Heart left ventricle (tissue), 16 donors: ENCODE measurements around the gene ERLIN1. TPM values are rescaled to one million over a fixed set of nuclear protein-coding genes. Genes with fewer than 3 reads are reported as not detected.

Experiments
- ATAC-seq, 4 donors: fragments of 200-7000 bp; cut with Tn5 transposase; one replicate each; pipeline ENCODE4 v1.9.1; 2020 to 2022; ENCODE audit warnings: moderate library complexity in 4 of 4, mild to moderate bottlenecking in 3 of 4, moderate number of reproducible peaks in 1 of 4
- DNase-seq, 5 donors: peaks; one replicate each; pipeline ENCODE4 v3.0.0-alpha.2; 2020
- H3K27ac ChIP-seq, 12 donors: fragments of 200-600 bp; sonication (generic) in 4 of 12; one replicate each; pipeline versions ENCODE4 v1.5.0 to v1.8.0; 2016 to 2022; ENCODE audit warnings: mild to moderate bottlenecking in 2 of 12
- H3K27me3 ChIP-seq, 9 donors: fragments of 200-600 bp; sonication (generic) in 2 of 9; one replicate each; pipeline versions ENCODE4 v1.5.1 to v1.8.0; 2016 to 2022; ENCODE audit warnings: mild to moderate bottlenecking in 3 of 9
- H3K36me3 ChIP-seq, 9 donors: fragments of 200-600 bp; sonication (generic) in 2 of 9; one replicate each; pipeline versions ENCODE4 v1.5.0 to v1.8.0; 2018 to 2022; ENCODE audit warnings: mild to moderate bottlenecking in 2 of 9
- H3K4me1 ChIP-seq, 12 donors: fragments of 200-600 bp; sonication (generic) in 4 of 12; one replicate each; pipeline versions ENCODE4 v1.5.0 to v1.8.0; 2016 to 2022; ENCODE audit warnings: mild to moderate bottlenecking in 3 of 12
- H3K4me3 ChIP-seq, 12 donors: fragments of 200-600 bp; sonication (generic) in 4 of 12; one replicate each; pipeline versions ENCODE4 v1.5.0 to v1.8.0; 2017 to 2022; ENCODE audit warnings: mild to moderate bottlenecking in 9 of 12, moderate library complexity in 4 of 12
- H3K9me3 ChIP-seq, 12 donors: fragments of 200-600 bp; sonication (generic) in 4 of 12; one replicate each; pipeline versions ENCODE4 v1.5.0 to v1.8.0; 2016 to 2022; ENCODE audit warnings: mild to moderate bottlenecking in 1 of 12
- CTCF ChIP-seq, 12 donors: fragments of 200-600 bp; sonication (generic) in 4 of 12; IDR thresholded peaks; one replicate each; pipeline versions ENCODE4 v1.5.0 to v1.8.0; 2018 to 2022; ENCODE audit warnings: antibody characterized with exemption in 12 of 12, mild to moderate bottlenecking in 5 of 12
- POLR2A ChIP-seq, 2 donors: fragments of 450-650 bp; IDR thresholded peaks; one replicate each; pipeline ENCODE4 v1.6.1; 2017; ENCODE audit warnings: antibody characterized with exemption in 2 of 2, mild to moderate bottlenecking in 2 of 2, moderate library complexity in 2 of 2
- WGBS, 4 donors: extraction: QIAGEN DNeasy Blood & Tissue Kit in 2 of 4; methylation state at CpG; one replicate each; pipeline versions ENCODE4 v1.1.5 to v1.1.7; 2013 to 2018; 5-methylcytosine and 5-hydroxymethylcytosine counted together
- intact Hi-C, 10 donors: fragments of 100-400 bp; cut with DNase I; formaldehyde crosslinking; loops; one replicate each; pipeline versions ENCODE4 v1.11.1 to v1.14.2; 2022
- long read RNA-seq, 3 donors: library from polyadenylated mRNA; unstranded; transcript quantifications; one replicate each; pipeline ENCODE4 v2.0.0, GENCODE V29; 2020 to 2021
- polyA plus RNA-seq, 2 donors: library from polyadenylated mRNA; stranded (reverse); fragments of 200-250 nt; gene quantifications; one replicate each; pipeline ENCODE4 v1.2.3, GENCODE V29; 2013
- total RNA-seq, 9 donors: library from RNA; depleted of rRNA in 2 of 9; stranded (reverse); fragments of >200 nt in 2 of 9; fragmentation: NEBNext Ultra II Directional in 3 of 9; extraction: Animal tissue kit (Norgen Biotek cat#: 25700) in 3 of 9; gene quantifications; one replicate each; pipeline versions ENCODE4 v1.1.0 to v1.2.4, GENCODE V29; 2016 to 2023
- donor health status: ischemic (EF 13 %, LVEDD 7.1; RV severe dilation, severe dysfunction).
- donor health status: healthy with polysubstance abuse.
- donor health status: DM: no; HTN: yes; CAD: no.
- donor health status: DM: no; HTN: no; CAD: no.
- donor health status: ischemic (EF 25% LVEDD 6.9; RV normal size, moderate dysfunction).
- donor health status: ischemic (EF 25% LVEDD 5.7; RV mildly dilated, moderate dysfunction).
- donor health status: healthy.
- donor health status: DM: yes; HTN: yes; CAD: no.
- donor health status: ischemic (EF 35%, LVEDD 5.7; RV mildly dilated, moderate dysfunction).
- donor health status: nonischemic (EF 11% LVEDD 7.7; RV severe dilation, severe dysfunction).
- donor health status: DM: yes; HTN: yes; CAD: no.
- donor health status: PGD.
- donor health status: ischemic (EF 29% LVEDD 5.4; RV normal size, mild dysfunction).
- donor health status: nonischemic (EF 23%, LVEDD 6.1; RV moderate dilation, normal function).

Gene ERLIN1
- total RNA-seq (10 to 100 TPM in 2 of 9 donors, 1 to 10 TPM in 7; 4.3 to 16.5 (median 7.0) TPM), polyA plus RNA-seq (10 to 100 TPM in 1 of 2 donors, 1 to 10 TPM in 1; 1.9 to 13.7 TPM)
- long read RNA-seq, donor 1, transcript ERLIN1-202 (12 exons, 1,453 nt): major isoform, 6 of 13 reads
- long read RNA-seq, donor 1, partial matches to known transcripts: 4 of 13 reads
- long read RNA-seq, donor 1, other reads (novel, unspliced or antisense): 3 of 13 reads
- long read RNA-seq, donor 2, transcript ERLIN1-202 (12 exons, 1,453 nt): major isoform, 12 of 25 reads
- long read RNA-seq, donor 2, partial matches to known transcripts: 3 of 25 reads
- long read RNA-seq, donor 2, other reads (novel, unspliced or antisense): 10 of 25 reads
- long read RNA-seq, donor 3, full-length matches to known transcripts: 10 of 15 reads
- long read RNA-seq, donor 3, partial matches to known transcripts: 1 of 15 reads
- long read RNA-seq, donor 3, other reads (novel, unspliced or antisense): 4 of 15 reads

DNA sequence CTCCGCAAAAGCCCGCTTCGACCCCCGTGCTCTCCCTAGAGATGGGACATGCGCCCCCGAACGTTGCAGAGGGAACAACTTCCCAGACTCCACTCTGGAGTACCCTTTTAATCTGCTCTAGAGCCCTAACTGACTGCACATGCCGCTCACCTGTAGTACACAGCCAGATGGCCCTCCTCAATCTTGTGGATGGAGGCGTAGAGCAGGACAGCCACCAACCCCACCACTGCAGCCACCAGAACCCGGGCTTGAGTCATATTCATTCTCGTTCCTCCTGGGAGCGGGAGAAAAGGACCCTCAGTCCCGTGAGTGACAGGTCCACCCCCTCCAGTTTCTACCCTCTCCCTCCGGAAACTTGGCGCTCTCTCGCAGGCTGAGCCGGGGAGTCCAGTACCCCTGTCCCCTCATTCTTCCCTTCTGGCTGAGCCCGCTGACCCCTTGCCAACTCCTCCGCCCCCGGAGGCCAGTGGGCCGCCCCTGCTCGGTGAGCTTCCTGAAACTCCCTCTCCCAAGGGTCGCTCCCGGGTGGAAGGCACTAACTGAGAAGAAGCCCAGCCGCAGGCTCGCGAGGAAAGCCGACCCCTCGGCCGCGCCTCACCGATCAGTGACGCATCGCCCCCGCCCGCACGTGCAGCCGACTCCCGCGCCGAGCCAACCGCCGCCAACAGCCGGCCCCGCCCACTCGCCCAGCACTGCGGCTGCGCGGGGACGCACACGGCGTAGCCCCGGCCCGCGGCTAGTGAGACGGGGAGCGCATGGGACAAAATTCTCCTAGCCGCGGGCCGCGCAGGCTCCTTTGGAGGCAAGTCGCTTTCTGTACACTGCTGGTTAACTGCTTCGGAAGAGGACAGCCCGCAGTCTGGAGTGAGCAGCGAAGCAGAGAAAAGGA is at the start of gene ERLIN1:
TSS of gene ERLIN1 (minus strand) at position 666 of the 889 bp plus-strand sequence. CDS start at position 263, 403 bp downstream.
- peak within 1 kb of the TSS; percentile 64 to 92 (median 82) for H3K27ac ChIP-seq
- peak within 1 kb of the TSS; percentile 65 to 92 (median 87) for H3K4me3 ChIP-seq
- no peaks in the 10 kb centered on the region for H3K9me3 ChIP-seq
- H3K27me3 ChIP-seq: no peaks in the 10 kb centered on the region
- H3K36me3 ChIP-seq: peaks cover 0 to 60% (median 37%) of the 10 kb centered on the region in 9 donors
- peak in 1 of 2 donors; percentile 71 for TF ChIP-seq POLR2A (IDR thresholded peaks at IDR 0.05)
- TF ChIP-seq CTCF (IDR thresholded peaks at IDR 0.05): no peak
- DNase-seq (peak; percentile 93 to 96 (median 94)), ATAC-seq (peak; percentile 98 to 99 (median 98))
- intact Hi-C loops: loop anchor here in 4 of 10 donors (2.0 to 10.0 kb wide), 5 partner anchors 42 to 341 kb away; partner anchors contain the start of genes CHUK (in 3 of the 4) and CWF19L1 (in 1 of the 4)
- WGBS, 4 donors: 0 to 1% (median 0%) methylated on average over 23 to 65 of the region's 65 CpGs
- H3K4me1 ChIP-seq: peaks cover 6 to 43% (median 20%) of the 10 kb centered on the region in 12 donors

GRCh38 chr10:100232101-100232500 is 46.3 kb upstream of the ERLIN1 start:
- H3K36me3 ChIP-seq: peaks cover 0 to 59% (median 52%) of the 10 kb centered on the region in 9 donors
- intact Hi-C loops: loop anchor here in 2 of 10 donors (10.0 kb wide), 1 partner anchor 387 kb away; no protein-coding TSS in a partner anchor
- no peak overlapping the region for H3K4me3 ChIP-seq
- WGBS, 4 donors: 74 to 89% (median 86%) methylated on average over 2 of the region's 2 CpGs
- DNase-seq: no peak
- no peak overlapping the region for H3K27ac ChIP-seq
- H3K4me1 ChIP-seq: peaks cover 0 to 22% (median 9%) of the 10 kb centered on the region in 12 donors
- no peaks in the 10 kb centered on the region for H3K9me3 ChIP-seq
- TF ChIP-seq CTCF (IDR thresholded peaks at IDR 0.05) (no peak), POLR2A (IDR thresholded peaks at IDR 0.05) (no peak)
- H3K27me3 ChIP-seq: no peaks in the 10 kb centered on the region
- no peak for ATAC-seq

- WGBS, 4 donors: 61 to 65% (median 63%) methylated on average over 21 of the region's 21 CpGs
- Histone ChIP-seq H3K36me3 (peaks cover 0 to 51% (median 41%) of the 10 kb centered on the region in 9 donors), H3K27me3 (no peaks in the 10 kb centered on the region), H3K9me3 (no peaks in the 10 kb centered on the region), H3K4me3 (peak overlapping the region; percentile 64 to 98 (median 87)), H3K4me1 (peaks cover 0 to 22% (median 9%) of the 10 kb centered on the region in 12 donors), H3K27ac (peak overlapping the region; percentile 10 to 84 (median 79))
- TF ChIP-seq POLR2A (IDR thresholded peaks at IDR 0.05): peak in 1 of 2 donors; percentile 30
- TF ChIP-seq CTCF (IDR thresholded peaks at IDR 0.05): no peak
- ATAC-seq (no peak), DNase-seq (no peak)
- intact Hi-C loops: loop anchor here in 4 of 10 donors (2.0 to 10.0 kb wide), 3 partner anchors 43 to 385 kb away; partner anchors contain the start of gene ERLIN1 (in 3 of the 4)
These were observed 44.1 kb upstream of the ERLIN1 start for GRCh38 chr10:100229819-100230422.
